GM15510 (cell line): ENCODE data around the gene FAN1.

Experiments
- POLR2A ChIP-seq: IDR thresholded peaks from 3 replicates; pipeline ENCODE4 v1.6.1; 2011; ENCODE audit warnings: borderline replicate concordance; ENCODE audit not compliant: insufficient read length; ENCODE audit errors: extremely low read depth

Gene FAN1

GRCh38 chr15:30906366-30906765, 2.7 kb downstream of the FAN1 start:
- TF ChIP-seq POLR2A, result no peak

GRCh38 chr15:30913761-30914160, 10.0 kb downstream of the FAN1 start:
- TF ChIP-seq POLR2A, result no peak

GRCh38 chr15:30917013-30917412, 13.3 kb downstream of the FAN1 start:
- TF ChIP-seq POLR2A, result no peak

- no peak for TF ChIP-seq POLR2A
Measured at GRCh38 chr15:30917675-30918074, 14.0 kb downstream of the FAN1 start.

- TF ChIP-seq POLR2A, result no peak
Measured at GRCh38 chr15:30918366-30918765, 14.7 kb downstream of the FAN1 start.

- no peak for TF ChIP-seq POLR2A
Measured at GRCh38 chr15:30919877-30920550, 16.3 kb downstream of the FAN1 start.

- no peak for TF ChIP-seq POLR2A
Measured at GRCh38 chr15:30921106-30921505, 17.4 kb downstream of the FAN1 start.

- TF ChIP-seq POLR2A, result no peak
Measured at GRCh38 chr15:30921781-30922479, 18.2 kb downstream of the FAN1 start.

- TF ChIP-seq POLR2A, result no peak
Measured at GRCh38 chr15:30922480-30923311, 19.0 kb downstream of the FAN1 start.

- TF ChIP-seq POLR2A, result no peak
Measured at GRCh38 chr15:30923429-30923828, 19.7 kb downstream of the FAN1 start.

GRCh38 chr15:30924353-30924752, 20.6 kb downstream of the FAN1 start:
- TF ChIP-seq POLR2A, result no peak

GRCh38 chr15:30925686-30926085, 22.0 kb downstream of the FAN1 start:
- TF ChIP-seq POLR2A, result no peak

GRCh38 chr15:30926161-30926560, 22.4 kb downstream of the FAN1 start:
- no peak for TF ChIP-seq POLR2A

GRCh38 chr15:30927148-30927761, 23.5 kb downstream of the FAN1 start:
- no peak for TF ChIP-seq POLR2A

GRCh38 chr15:30928076-30928475, 24.4 kb downstream of the FAN1 start:
- no peak for TF ChIP-seq POLR2A
